Measurements from ENCODE around the gene TRIP4. TPM values are rescaled to one million over a fixed set of nuclear protein-coding genes. Genes with fewer than 3 reads are reported as not detected.

The TRIP4 gene
- total and polyA plus RNA-seq, 2 of the 8 experiments (the other 6 are each of a cell fraction or from before 2014, with no cell fraction given), result 6.2 to 18.9 TPM

DNA sequence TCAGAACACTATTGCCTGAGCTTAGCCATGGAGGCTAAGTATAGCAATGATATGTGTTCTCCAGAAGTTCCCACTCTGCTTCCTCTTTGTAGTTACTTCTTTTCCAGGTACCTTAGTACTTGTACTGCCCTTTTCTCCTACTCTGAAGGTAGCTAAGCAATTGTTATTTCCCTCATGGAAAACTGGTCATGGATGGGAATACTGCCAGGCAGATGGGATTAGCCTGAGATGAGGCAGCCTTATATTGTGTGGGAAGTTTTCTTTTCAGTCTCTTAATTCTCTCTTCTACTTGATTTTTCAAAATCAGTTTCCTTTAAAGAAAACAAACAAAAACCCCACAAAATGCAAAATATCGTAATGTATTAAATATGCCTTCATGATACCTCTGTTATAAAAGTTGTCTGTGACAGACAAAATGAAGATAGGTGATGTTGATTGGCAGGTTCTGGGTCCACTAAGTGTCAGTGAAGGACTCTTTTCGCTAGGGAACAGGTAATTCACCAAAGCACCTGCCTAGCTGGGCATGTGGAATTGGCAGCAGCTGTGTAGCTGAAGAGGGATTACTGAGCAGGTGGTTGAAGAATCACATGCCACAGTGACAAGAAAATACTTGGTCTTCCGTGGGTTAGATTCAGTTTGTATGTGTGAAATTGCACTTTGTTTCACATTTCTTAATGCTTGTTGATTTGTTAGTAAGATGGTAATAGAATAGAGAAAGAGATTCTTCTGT is 76.8 kb downstream of the TRIP4 start:
- Histone ChIP-seq H4K20me1 (replicated peaks in 1 of 2; ENCODE audit: control insufficient read depth in 1 of 2, insufficient read depth in 2 of 2, low read length in 2 of 2) (peaks cover 13 to 21% of the 10 kb centered on the region in 2 experiments), H3K27me3 (replicated peaks in 1 of 4; ENCODE audit: control insufficient read depth in 3 of 4, extremely low read depth in 1 of 4, insufficient read depth in 3 of 4, low read length in 3 of 4) (no peaks in the 10 kb centered on the region), H3K36me3 (ENCODE audit: control insufficient read depth in 2 of 4, insufficient read depth in 4 of 4, low read length in 3 of 4) (no peaks in the 10 kb centered on the region), H2BK15ac (ENCODE audit: low read length) (no peak overlapping the region), H4K8ac (ENCODE audit: extremely low read depth, insufficient read depth, low read length) (no peak overlapping the region), H3K4me3 (ENCODE audit: extremely low read depth in 1 of 4, insufficient read depth in 2 of 4, low read depth in 3 of 4, low read length in 4 of 4) (no peak overlapping the region), H3K23ac (ENCODE audit: insufficient read length) (no peak overlapping the region), H3K9ac (replicated peaks in 1 of 4; ENCODE audit: extremely low read depth in 1 of 4, low read depth in 3 of 4, low read length in 3 of 4) (no peak overlapping the region), H3K18ac (ENCODE audit: extremely low read depth, low read length) (no peak overlapping the region), H3K14ac (ENCODE audit: insufficient read length) (no peak overlapping the region), H3K79me1 (ENCODE audit: low read depth, low read length) (peaks cover 7% of the 10 kb centered on the region; the same call in 1 of the 2 replicates), H2BK5ac (ENCODE audit: low read depth, low read length) (no peak overlapping the region), H3K4ac (replicated peaks; ENCODE audit: insufficient read length, low read depth, low read length) (no peak overlapping the region), H2AK5ac (ENCODE audit: low read depth, low read length) (no peak overlapping the region), H3K27ac (ENCODE audit: low read depth, low read length) (no peak overlapping the region), H3K56ac (replicated peaks; ENCODE audit: insufficient read length, low read depth, low read length) (no peak overlapping the region), H3K4me2 (ENCODE audit: insufficient read depth in 1 of 2, low read depth in 2 of 2, low read length in 2 of 2) (0 out of 4 replicates have a peak overlapping the region, but pooled peaks of 1 of the 2 experiments have one; percentile 13), H3K9me3 (ENCODE audit: insufficient read depth in 2 of 2, low read depth in 1 of 2, low read length in 1 of 2) (no peaks in the 10 kb centered on the region), H2BK12ac (ENCODE audit: low read depth, low read length) (no peak overlapping the region), H4K5ac (ENCODE audit: insufficient read length, low read depth, low read length) (no peak overlapping the region), H2BK20ac (ENCODE audit: low read length) (no peak overlapping the region), H3K23me2 (ENCODE audit: low read depth, low read length) (peaks cover 6% of the 10 kb centered on the region), H3K4me1 (replicated peaks in 1 of 4; ENCODE audit: control insufficient read depth in 3 of 4, insufficient read depth in 4 of 4, low read length in 3 of 4) (peaks cover 2 to 14% (median 12%) of the 10 kb centered on the region in 4 experiments), H2AFZ (ENCODE audit: low read length) (no peak overlapping the region), H4K91ac (replicated peaks; ENCODE audit: insufficient read length, low read length) (no peak overlapping the region), H3K79me2 (ENCODE audit: control insufficient read depth in 1 of 2, insufficient read depth in 2 of 2, low read length in 2 of 2) (peaks cover 35 to 83% of the 10 kb centered on the region in 2 experiments), H2BK120ac (replicated peaks; ENCODE audit: low read depth, low read length) (no peak overlapping the region)
- FAIRE-seq, result no peak
- ChIA-PET POLR2A (ENCODE audit: partially characterized antibody) (interaction anchor here (1.1 to 7.1 kb wide), 4 partner anchors 13 to 37 kb away, joined by 3 to 43 read pairs (median 4); no protein-coding TSS in a partner anchor), CTCF (ENCODE audit: partially characterized antibody) (interaction anchor here (0.7 to 1.2 kb wide), 4 partner anchors 15 to 263 kb away, joined by 3 read pairs; no protein-coding TSS in a partner anchor)
- no peak for DNase-seq (ENCODE audit: low read depth in 1 of 2, low spot score in 2 of 2)
- WGBS, 2 experiments (ENCODE audit: extremely low coverage in 1 of 2, insufficient coverage in 1 of 2, insufficient read length in 1 of 2, insufficient replicate concordance in 2 of 2, low coverage in 1 of 2, low lambda C conversion rate in 2 of 2, missing lambda C conversion rate in 1 of 2), result 78% methylated on average over 3 of the region's 3 CpGs; no CpG with 5 or more reads in 1 of the 2 experiments
- TF ChIP-seq JUN (IDR thresholded peaks at IDR 0.05; ENCODE audit: low read depth, low read length) (no peak), KDM1A (IDR thresholded peaks at IDR 0.05; ENCODE audit: borderline replicate concordance, low read length) (no peak), FOSL1 (IDR thresholded peaks at IDR 0.05; ENCODE audit: insufficient read depth, low read depth, low read length) (no peak), SUZ12 (IDR thresholded peaks at IDR 0.05; ENCODE audit: low read length) (no peak), TAF7 (optimal IDR thresholded peaks at IDR 0.05; ENCODE audit: borderline replicate concordance, low read depth, low read length) (no peak)
- TF ChIP-seq, protein P1, sequence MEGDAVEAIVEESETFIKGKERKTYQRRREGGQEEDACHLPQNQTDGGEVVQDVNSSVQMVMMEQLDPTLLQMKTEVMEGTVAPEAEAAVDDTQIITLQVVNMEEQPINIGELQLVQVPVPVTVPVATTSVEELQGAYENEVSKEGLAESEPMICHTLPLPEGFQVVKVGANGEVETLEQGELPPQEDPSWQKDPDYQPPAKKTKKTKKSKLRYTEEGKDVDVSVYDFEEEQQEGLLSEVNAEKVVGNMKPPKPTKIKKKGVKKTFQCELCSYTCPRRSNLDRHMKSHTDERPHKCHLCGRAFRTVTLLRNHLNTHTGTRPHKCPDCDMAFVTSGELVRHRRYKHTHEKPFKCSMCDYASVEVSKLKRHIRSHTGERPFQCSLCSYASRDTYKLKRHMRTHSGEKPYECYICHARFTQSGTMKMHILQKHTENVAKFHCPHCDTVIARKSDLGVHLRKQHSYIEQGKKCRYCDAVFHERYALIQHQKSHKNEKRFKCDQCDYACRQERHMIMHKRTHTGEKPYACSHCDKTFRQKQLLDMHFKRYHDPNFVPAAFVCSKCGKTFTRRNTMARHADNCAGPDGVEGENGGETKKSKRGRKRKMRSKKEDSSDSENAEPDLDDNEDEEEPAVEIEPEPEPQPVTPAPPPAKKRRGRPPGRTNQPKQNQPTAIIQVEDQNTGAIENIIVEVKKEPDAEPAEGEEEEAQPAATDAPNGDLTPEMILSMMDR (IDR thresholded peaks at IDR 0.05; ENCODE audit: control extremely low read depth in 1 of 3, insufficient read depth in 1 of 3, low read depth in 1 of 3, low read length in 3 of 3), result no peak
- TF ChIP-seq, protein P2, sequence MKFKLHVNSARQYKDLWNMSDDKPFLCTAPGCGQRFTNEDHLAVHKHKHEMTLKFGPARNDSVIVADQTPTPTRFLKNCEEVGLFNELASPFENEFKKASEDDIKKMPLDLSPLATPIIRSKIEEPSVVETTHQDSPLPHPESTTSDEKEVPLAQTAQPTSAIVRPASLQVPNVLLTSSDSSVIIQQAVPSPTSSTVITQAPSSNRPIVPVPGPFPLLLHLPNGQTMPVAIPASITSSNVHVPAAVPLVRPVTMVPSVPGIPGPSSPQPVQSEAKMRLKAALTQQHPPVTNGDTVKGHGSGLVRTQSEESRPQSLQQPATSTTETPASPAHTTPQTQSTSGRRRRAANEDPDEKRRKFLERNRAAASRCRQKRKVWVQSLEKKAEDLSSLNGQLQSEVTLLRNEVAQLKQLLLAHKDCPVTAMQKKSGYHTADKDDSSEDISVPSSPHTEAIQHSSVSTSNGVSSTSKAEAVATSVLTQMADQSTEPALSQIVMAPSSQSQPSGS (IDR thresholded peaks at IDR 0.05; ENCODE audit: low read length), result no peak
